HEK293 (cell line): ENCODE data around the gene TPGS2.
"Not testable (repeated sequence)": the region's sequence is repeated elsewhere in the genome, so short reads cannot be mapped to it uniquely, and the experiment has no call there.

Experiments
- CTCF ChIA-PET: fragments of 350-600 bp; formaldehyde crosslinking; extraction: SDS; loops from one replicate; lab custom pipeline; 2021; ENCODE audit warnings: antibody characterized with exemption; lab: Yijun Ruan, JAX
- POLR2A ChIA-PET: fragments of 300-600 bp; formaldehyde crosslinking; extraction: SDS; loops from one replicate; lab custom pipeline; 2020; ENCODE audit warnings: antibody characterized with exemption, inconsistent platforms; lab: Yijun Ruan, JAX
- H3K27ac ChIP-seq: fragments of 200-500 bp; sonication (Bioruptor generic); 2 replicates; pipeline ENCODE4 v1.5.1; 2014; ENCODE audit warnings: low read depth, low read length, control low read depth, inconsistent platforms; ENCODE audit errors: extremely low read depth
- H3K36me3 ChIP-seq, 2 experiments: fragments of 200-500 bp in 1 of 2; sonication (Bioruptor generic) in 1 of 2; 1 replicate in 1 of 2; 2 replicates in 1 of 2; pipeline ENCODE4 v1.5.1; 2014 to 2017; ENCODE audit warnings: inconsistent platforms in 2 of 2, low read length in 2 of 2; ENCODE audit not compliant: control insufficient read depth in 2 of 2, insufficient read depth in 1 of 2
- H3K4me1 ChIP-seq: fragments of 200-500 bp; sonication (Bioruptor generic); 2 replicates; pipeline ENCODE4 v1.5.1; 2014; ENCODE audit warnings: mild to moderate bottlenecking, low read length, inconsistent platforms; ENCODE audit not compliant: control insufficient read depth, insufficient read depth
- H3K4me3 ChIP-seq: 2 replicates; pipeline ENCODE4 v1.5.1; 2011; ENCODE audit warnings: low read depth, mild to moderate bottlenecking, control low read depth, low read length, moderate library complexity
- H3K9me3 ChIP-seq: fragments of 200-500 bp; sonication (Bioruptor generic); 2 replicates; pipeline ENCODE4 v1.5.1; 2014; ENCODE audit warnings: low read depth, low read length, inconsistent platforms; ENCODE audit not compliant: control insufficient read depth, insufficient read depth
- FEZF1 ChIP-seq: fragments of 450-650 bp; formaldehyde crosslinking; IDR thresholded peaks from 2 replicates; pipeline ENCODE4 v1.5.1; 2016; ENCODE audit warnings: missing biosample characterization, missing genetic modification characterization
- GLIS1 ChIP-seq: fragments of 450-650 bp; formaldehyde crosslinking; IDR thresholded peaks from 2 replicates; pipeline ENCODE4 v1.5.1; 2016; ENCODE audit warnings: missing biosample characterization, missing genetic modification characterization
- HOXD13 ChIP-seq: sonication (generic); formaldehyde crosslinking; IDR thresholded peaks from 2 replicates; pipeline ENCODE4 v1.8.0; 2022; ENCODE audit warnings: missing genetic modification reagents, borderline replicate concordance
- KLF16 ChIP-seq: fragments of 450-650 bp; formaldehyde crosslinking; IDR thresholded peaks from 2 replicates; pipeline ENCODE4 v1.5.1; 2017; ENCODE audit warnings: missing biosample characterization, missing genetic modification characterization
- MEIS1 ChIP-seq: sonication (generic); formaldehyde crosslinking; IDR thresholded peaks from 2 replicates; pipeline ENCODE4 v1.8.1; 2022; ENCODE audit warnings: missing genetic modification reagents, mild to moderate bottlenecking, borderline replicate concordance
- ZBTB8A ChIP-seq: fragments of 450-650 bp; formaldehyde crosslinking; IDR thresholded peaks from 2 replicates; pipeline ENCODE4 v1.5.1; 2016; ENCODE audit warnings: missing biosample characterization, missing genetic modification characterization
- ZNF112 ChIP-seq: fragments of 450-650 bp; formaldehyde crosslinking; IDR thresholded peaks from 2 replicates; pipeline ENCODE4 v1.5.0; 2017; ENCODE audit warnings: missing biosample characterization, missing genetic modification characterization
- ZNF132 ChIP-seq: fragments of 450-650 bp; formaldehyde crosslinking; IDR thresholded peaks from 2 replicates; pipeline ENCODE4 v1.5.1; 2017; ENCODE audit warnings: missing biosample characterization, missing genetic modification characterization, borderline replicate concordance
- ZNF133 ChIP-seq: fragments of 450-650 bp; formaldehyde crosslinking; IDR thresholded peaks from 2 replicates; pipeline ENCODE4 v1.5.1; 2016; ENCODE audit warnings: missing biosample characterization, missing genetic modification characterization
- ZNF146 ChIP-seq: fragments of 450-650 bp; formaldehyde crosslinking; IDR thresholded peaks from 2 replicates; pipeline ENCODE4 v1.5.1; 2016; ENCODE audit warnings: missing biosample characterization, missing genetic modification characterization
- ZNF174 ChIP-seq: fragments of 450-650 bp; formaldehyde crosslinking; IDR thresholded peaks from 2 replicates; pipeline ENCODE4 v1.5.0; 2017; ENCODE audit warnings: missing biosample characterization, mild to moderate bottlenecking, missing genetic modification characterization
- ZNF266 ChIP-seq: fragments of 450-650 bp; formaldehyde crosslinking; IDR thresholded peaks from 2 replicates; pipeline ENCODE4 v1.5.1; 2016; ENCODE audit warnings: missing biosample characterization, missing genetic modification characterization, low read depth
- ZNF274 ChIP-seq, 2 experiments: fragments of 200-500 bp in 1 of 2; fragments of 450-650 bp in 1 of 2; sonication (Bioruptor generic) in 1 of 2; formaldehyde crosslinking in 1 of 2; IDR thresholded peaks; 2 replicates each; pipeline versions ENCODE4 v1.5.1 to v1.6.1; 2014 to 2016; ENCODE audit warnings: borderline replicate concordance in 1 of 2, inconsistent platforms in 1 of 2, low read length in 1 of 2, missing biosample characterization in 1 of 2, missing genetic modification characterization in 1 of 2
- ZNF350 ChIP-seq: fragments of 450-650 bp; formaldehyde crosslinking; IDR thresholded peaks from 2 replicates; pipeline ENCODE4 v1.5.0; 2017; ENCODE audit warnings: missing biosample characterization, mild to moderate bottlenecking, missing genetic modification characterization
- ZNF391 ChIP-seq: fragments of 450-650 bp; formaldehyde crosslinking; IDR thresholded peaks from 2 replicates; pipeline ENCODE4 v1.5.1; 2016; ENCODE audit warnings: low read depth, missing biosample characterization, missing genetic modification characterization, borderline replicate concordance
- ZNF529 ChIP-seq: fragments of 450-650 bp; formaldehyde crosslinking; IDR thresholded peaks from 2 replicates; pipeline ENCODE4 v1.5.1; 2017; ENCODE audit warnings: missing genetic modification characterization, missing biosample characterization; ENCODE audit not compliant: insufficient replicate concordance
- ZNF596 ChIP-seq: fragments of 450-650 bp; IDR thresholded peaks from 2 replicates; pipeline ENCODE4 v1.5.0; 2018; ENCODE audit warnings: missing biosample characterization, mild to moderate bottlenecking, missing genetic modification characterization, moderate library complexity
- ZNF623 ChIP-seq: fragments of 450-650 bp; formaldehyde crosslinking; IDR thresholded peaks from 2 replicates; pipeline ENCODE4 v1.5.1; 2016; ENCODE audit warnings: missing biosample characterization, missing genetic modification characterization
- ZNF777 ChIP-seq: fragments of 450-650 bp; formaldehyde crosslinking; IDR thresholded peaks from 2 replicates; pipeline ENCODE4 v1.5.1; 2017; ENCODE audit warnings: missing biosample characterization, missing genetic modification characterization, borderline replicate concordance
- ZNF843 ChIP-seq: fragments of 450-650 bp; formaldehyde crosslinking; IDR thresholded peaks from 2 replicates; pipeline ENCODE4 v1.5.1; 2016; ENCODE audit warnings: missing biosample characterization, missing genetic modification characterization
- TF ChIP-seq, protein P1 (sequence below): fragments of 450-650 bp; formaldehyde crosslinking; IDR thresholded peaks from 2 replicates; pipeline ENCODE4 v1.5.1; 2016; ENCODE audit warnings: missing biosample characterization, missing genetic modification characterization
- TF ChIP-seq, protein P2 (sequence below): fragments of 450-650 bp; formaldehyde crosslinking; IDR thresholded peaks from 2 replicates; pipeline ENCODE4 v1.5.1; 2016; ENCODE audit warnings: missing biosample characterization, missing genetic modification characterization

Gene TPGS2

DNA sequence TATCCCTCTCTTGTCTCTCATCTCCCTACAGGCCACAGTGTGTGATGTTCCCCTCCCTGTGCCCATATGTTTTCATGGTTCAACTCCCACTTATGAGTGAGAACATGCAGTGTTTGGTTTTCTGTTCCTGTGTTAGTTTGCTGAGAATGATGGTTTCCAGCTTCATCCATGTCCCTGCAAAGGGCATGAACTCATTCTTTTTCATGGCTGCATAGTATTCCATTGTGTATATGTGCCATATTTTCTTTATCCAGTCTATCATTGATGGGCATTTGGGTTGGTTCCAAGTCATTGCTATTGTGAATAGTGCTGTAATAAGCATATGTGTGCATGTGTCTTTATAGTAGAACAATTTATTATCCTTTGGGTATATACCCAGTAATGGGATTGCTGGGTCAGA lies 45.0 kb upstream of the TPGS2 start:
- POLR2A ChIA-PET, H3K4me3 ChIP-seq, H3K36me3 ChIP-seq, H3K9me3 ChIP-seq, H3K4me1 ChIP-seq, H3K27ac ChIP-seq: not testable (repeated sequence)
- CTCF ChIA-PET = interaction anchor here (1.0 kb wide), 1 partner anchor 45 kb away, joined by 3 read pairs; the partner anchor contains the start of gene KIAA1328
- TF ChIP-seq ZNF146 (tag by site-specific recombination) = peak; percentile 97
- TF ChIP-seq, protein P1, sequence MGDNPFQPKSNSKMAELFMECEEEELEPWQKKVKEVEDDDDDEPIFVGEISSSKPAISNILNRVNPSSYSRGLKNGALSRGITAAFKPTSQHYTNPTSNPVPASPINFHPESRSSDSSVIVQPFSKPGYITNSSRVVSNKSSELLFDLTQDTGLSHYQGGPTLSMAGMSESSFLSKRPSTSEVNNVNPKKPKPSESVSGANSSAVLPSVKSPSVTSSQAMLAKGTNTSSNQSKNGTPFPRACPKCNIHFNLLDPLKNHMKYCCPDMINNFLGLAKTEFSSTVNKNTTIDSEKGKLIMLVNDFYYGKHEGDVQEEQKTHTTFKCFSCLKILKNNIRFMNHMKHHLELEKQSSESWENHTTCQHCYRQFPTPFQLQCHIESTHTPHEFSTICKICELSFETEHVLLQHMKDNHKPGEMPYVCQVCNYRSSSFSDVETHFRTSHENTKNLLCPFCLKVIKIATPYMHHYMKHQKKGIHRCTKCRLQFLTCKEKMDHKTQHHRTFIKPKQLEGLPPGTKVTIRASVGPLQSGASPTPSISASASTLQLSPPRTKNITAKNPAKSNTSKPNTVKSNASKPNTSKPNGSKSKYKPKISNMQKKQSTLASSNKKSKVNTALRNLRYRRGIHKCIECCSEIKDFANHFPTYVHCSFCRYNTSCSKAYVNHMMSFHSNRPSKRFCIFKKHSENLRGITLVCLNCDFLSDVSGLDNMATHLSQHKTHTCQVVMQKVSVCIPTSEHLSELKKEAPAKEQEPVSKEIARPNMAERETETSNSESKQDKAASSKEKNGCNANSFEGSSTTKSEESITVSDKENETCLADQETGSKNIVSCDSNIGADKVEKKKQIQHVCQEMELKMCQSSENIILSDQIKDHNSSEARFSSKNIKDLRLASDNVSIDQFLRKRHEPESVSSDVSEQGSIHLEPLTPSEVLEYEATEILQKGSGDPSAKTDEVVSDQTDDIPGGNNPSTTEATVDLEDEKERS = 0 out of 2 replicates have a peak, but pooled peaks have one; percentile 76
- TF ChIP-seq, protein P2, sequence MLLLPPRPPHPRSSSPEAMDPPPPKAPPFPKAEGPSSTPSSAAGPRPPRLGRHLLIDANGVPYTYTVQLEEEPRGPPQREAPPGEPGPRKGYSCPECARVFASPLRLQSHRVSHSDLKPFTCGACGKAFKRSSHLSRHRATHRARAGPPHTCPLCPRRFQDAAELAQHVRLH (tag by site-specific recombination) = 0 out of 2 replicates have a peak, but pooled peaks have one; percentile 40

DNA sequence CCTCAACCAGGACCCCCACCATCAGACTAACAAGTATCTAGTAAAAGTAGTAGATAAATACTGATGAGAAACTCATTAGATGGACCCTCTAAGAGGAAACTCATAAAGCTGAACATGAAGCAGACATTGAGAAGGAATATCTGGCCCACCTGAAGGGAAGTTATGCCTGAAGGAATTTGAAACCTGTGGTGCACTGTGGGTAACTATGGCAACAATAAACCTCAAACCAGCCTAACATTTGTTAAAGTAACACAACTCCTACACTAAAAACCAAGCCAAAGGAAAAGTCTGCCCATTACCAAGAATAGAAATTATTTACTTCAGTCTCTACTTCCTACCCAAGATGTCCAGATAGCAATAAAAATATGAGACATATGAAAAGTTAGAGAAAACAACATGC lies 43.5 kb upstream of the TPGS2 start:
- H3K4me3 ChIP-seq = no peak overlapping the region
- H3K27ac ChIP-seq = no peak overlapping the region
- CTCF ChIA-PET = no interaction called here
- POLR2A ChIA-PET = no interaction called here
- H3K36me3 ChIP-seq = no peaks in the 10 kb centered on the region
- TF ChIP-seq ZNF843 = no peak
- H3K9me3 ChIP-seq = no peaks in the 10 kb centered on the region
- H3K4me1 ChIP-seq = no peaks in the 10 kb centered on the region

DNA sequence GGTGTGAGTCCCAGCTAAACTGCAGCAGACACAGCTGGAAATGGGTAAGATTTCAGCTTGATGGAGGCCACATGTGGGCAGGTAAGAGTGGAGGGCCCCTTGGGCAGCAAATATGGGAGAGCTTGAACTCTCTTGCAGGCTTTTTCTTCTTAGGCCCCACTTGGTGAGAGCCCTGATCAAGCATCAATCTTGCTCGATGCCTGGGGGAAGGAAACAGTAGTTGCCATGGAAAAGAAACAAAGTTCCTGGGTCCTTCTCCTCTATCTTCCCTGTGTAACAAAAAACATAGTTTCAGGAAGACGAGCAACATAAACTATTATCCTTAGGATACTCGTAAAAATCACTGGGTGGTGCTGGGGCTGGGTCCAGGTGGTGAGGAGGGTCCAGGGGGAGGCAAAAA lies 43.0 kb upstream of the TPGS2 start:
- POLR2A ChIA-PET = no interaction called here
- no peak for TF ChIP-seq ZNF274 (IDR thresholded peaks at IDR 0.05; ENCODE audit: low read length)
- TF ChIP-seq ZNF274 (tag by site-specific recombination; IDR thresholded peaks at IDR 0.05; ENCODE audit: borderline replicate concordance) = no peak
- no peak for TF ChIP-seq ZNF350 (tag by site-specific recombination)
- TF ChIP-seq ZNF529 (tag by site-specific recombination) = no peak
- no peak for TF ChIP-seq ZNF112 (tag by site-specific recombination)
- TF ChIP-seq GLIS1 (tag by site-specific recombination) = no peak
- TF ChIP-seq ZBTB8A (tag by site-specific recombination) = no peak
- TF ChIP-seq HOXD13 (CRISPR knock-in tag) = no peak
- no peak for TF ChIP-seq ZNF777 (tag by site-specific recombination)
- TF ChIP-seq KLF16 (tag by site-specific recombination) = no peak
- no peak for TF ChIP-seq ZNF266 (tag by site-specific recombination)
- TF ChIP-seq ZNF623 = no peak
- no peak for TF ChIP-seq ZNF596 (tag by site-specific recombination)
- no peak for TF ChIP-seq ZNF174 (tag by site-specific recombination)
- TF ChIP-seq MEIS1 (CRISPR knock-in tag) = no peak
- TF ChIP-seq ZNF132 = no peak
- no peak for TF ChIP-seq ZNF133 (tag by site-specific recombination)
- TF ChIP-seq ZNF391 (tag by site-specific recombination) = no peak
- no peak for TF ChIP-seq FEZF1 (tag by site-specific recombination)
- H3K36me3 ChIP-seq = no peaks in the 10 kb centered on the region
- H3K27ac ChIP-seq = no peak overlapping the region
- CTCF ChIA-PET = no interaction called here
- no peaks in the 10 kb centered on the region for H3K4me1 ChIP-seq
- H3K9me3 ChIP-seq = no peaks in the 10 kb centered on the region
- H3K4me3 ChIP-seq = no peak overlapping the region
